B cell (primary cell): ENCODE data around the gene ADAR. TPM values are rescaled to one million over a fixed set of nuclear protein-coding genes. Genes with fewer than 3 reads are reported as not detected.

ENCODE experiments used
- ATAC-seq: fragments of 200-7000 bp; cut with Tn5 transposase; one replicate; pipeline ENCODE4 v1.10.0; 2021; ENCODE audit warnings: low read depth, mild to moderate bottlenecking, moderate number of reproducible peaks, moderate library complexity
- CTCF ChIA-PET: fragments of 350-600 bp; sonication (Branson Sonifier 250); formaldehyde crosslinking; loops from one replicate; lab custom pipeline; 2021; ENCODE audit warnings: antibody characterized with exemption, inconsistent platforms; lab: Charles Lee
- POLR2A ChIA-PET: fragments of 350-600 bp; sonication (Branson Sonifier 250); formaldehyde crosslinking; loops from one replicate; lab custom pipeline; 2021; ENCODE audit warnings: antibody characterized with exemption; lab: Charles Lee
- DNase-seq: peaks from one replicate; pipeline ENCODE4 v3.0.0; 2013
- H2AFZ ChIP-seq: 2 replicates; pipeline ENCODE4 v1.6.1; 2012; ENCODE audit warnings: mild to moderate bottlenecking, low read depth, low read length; ENCODE audit not compliant: insufficient read depth, poor library complexity, severe bottlenecking
- H3K27ac ChIP-seq, 2 donors: 1 replicate in 1 of 2; 2 replicates in 1 of 2; pipeline ENCODE4 v1.5.1; 2012 to 2013; ENCODE audit warnings: low read length in 2 of 2, mild to moderate bottlenecking in 2 of 2, moderate library complexity in 1 of 2
- H3K27me3 ChIP-seq, 4 experiments: fragments of 200-600 bp in 1 of 4; sonication (generic) in 1 of 4; replicated peaks in 1 of 4; 1 replicate in 2 of 4; 2 replicates in 2 of 4; pipeline versions ENCODE4 v1.6.1 to v1.7.0; 2013 to 2016; ENCODE audit warnings: low read length in 3 of 4, mild to moderate bottlenecking in 2 of 4, mixed read lengths in 1 of 4, moderate library complexity in 1 of 4; ENCODE audit not compliant: insufficient read depth in 4 of 4, control insufficient read depth in 3 of 4; ENCODE audit errors: control extremely low read depth in 1 of 4
- H3K36me3 ChIP-seq, 2 experiments: replicated peaks in 1 of 2; 1 replicate in 1 of 2; 2 replicates in 1 of 2; pipeline versions ENCODE4 v1.6.1 to v1.7.1; 2013; ENCODE audit warnings: low read length in 1 of 2; ENCODE audit not compliant: insufficient read depth in 2 of 2, control insufficient read depth in 1 of 2; ENCODE audit errors: control extremely low read depth in 1 of 2, extremely low read depth in 1 of 2
- H3K4me1 ChIP-seq, 2 donors: fragments of 200-600 bp in 1 of 2; sonication (generic) in 1 of 2; 1 replicate in 1 of 2; 2 replicates in 1 of 2; pipeline versions ENCODE4 v1.5.1 to v1.6.1; 2013 to 2017; ENCODE audit warnings: low read length in 2 of 2; ENCODE audit not compliant: control insufficient read depth in 2 of 2, insufficient read depth in 2 of 2
- H3K4me2 ChIP-seq: replicated peaks from 2 replicates; pipeline ENCODE3; 2012; ENCODE audit warnings: mild to moderate bottlenecking, low read depth, low read length; ENCODE audit not compliant: poor library complexity, severe bottlenecking
- H3K4me3 ChIP-seq, 5 experiments: fragments of 200-600 bp in 1 of 5; sonication (generic) in 1 of 5; 1 replicate in 3 of 5; 2 replicates in 2 of 5; pipeline versions ENCODE4 v1.5.1 to v1.7.0; 2011 to 2016; ENCODE audit warnings: low read length in 4 of 5, mild to moderate bottlenecking in 4 of 5, low read depth in 2 of 5, control low read depth in 1 of 5, moderate library complexity in 1 of 5; ENCODE audit not compliant: insufficient read depth in 1 of 5; ENCODE audit errors: control extremely low read depth in 1 of 5, extremely low read depth in 1 of 5
- H3K79me2 ChIP-seq: fragments of 200-600 bp; sonication (generic); one replicate; pipeline ENCODE4 v1.6.0; 2016; ENCODE audit warnings: low read length; ENCODE audit not compliant: control insufficient read depth, insufficient read depth
- H3K9ac ChIP-seq: fragments of 200-600 bp; sonication (generic); 2 replicates; pipeline ENCODE4 v1.6.1; 2017; ENCODE audit warnings: mild to moderate bottlenecking, low read length, moderate library complexity
- H3K9me3 ChIP-seq, 3 donors: one replicate each; pipeline versions ENCODE4 v1.6.1 to v1.7.1; 2013; ENCODE audit warnings: low read length in 2 of 3; ENCODE audit not compliant: control insufficient read depth in 2 of 3, insufficient read depth in 1 of 3; ENCODE audit errors: control extremely low read depth in 1 of 3
- H4K20me1 ChIP-seq: 2 replicates; pipeline ENCODE4 v1.6.0; 2012; ENCODE audit warnings: mild to moderate bottlenecking, low read length; ENCODE audit not compliant: insufficient read depth, control insufficient read depth, poor library complexity, severe bottlenecking
- H3K27ac Mint-ChIP-seq: one replicate; pipeline ENCODE4 v1.8.0; 2021; ENCODE audit warnings: mixed read lengths
- H3K27me3 Mint-ChIP-seq: one replicate; pipeline ENCODE4 v1.8.0; 2021; ENCODE audit warnings: mixed read lengths
- H3K4me1 Mint-ChIP-seq: one replicate; pipeline ENCODE4 v1.8.0; 2021; ENCODE audit warnings: mixed read lengths
- H3K4me3 Mint-ChIP-seq: one replicate; pipeline ENCODE4 v1.8.0; 2021; ENCODE audit warnings: mixed read lengths
- H3K9me3 Mint-ChIP-seq: one replicate; pipeline ENCODE4 v1.8.0; 2022; ENCODE audit warnings: mixed read lengths; ENCODE audit not compliant: insufficient read depth
- EZH2 ChIP-seq: IDR thresholded peaks from 2 replicates; pipeline ENCODE4 v1.6.1; 2012; ENCODE audit warnings: borderline replicate concordance, low read depth, mild to moderate bottlenecking, moderate library complexity, low read length; ENCODE audit not compliant: insufficient read depth, poor library complexity, severe bottlenecking
- WGBS: methylation state at CpG from one replicate; pipeline ENCODE4 v1.1.5; 2013; ENCODE audit warnings: missing lambda C conversion rate; ENCODE audit not compliant: insufficient coverage; 5-methylcytosine and 5-hydroxymethylcytosine counted together
- intact Hi-C: fragments of 100-400 bp; cut with micrococcal nuclease; formaldehyde crosslinking; loops from one replicate; pipeline ENCODE4 v1.10.0; 2022
- polyA plus RNA-seq: library from polyadenylated mRNA; depleted of rRNA; stranded (reverse); fragments of >200 nt; gene quantifications from 2 replicates; pipeline ENCODE4 v1.2.3, GENCODE V29; 2012
- total RNA-seq, 2 donors: library from RNA; stranded (reverse); fragments of 120-200 nt in 1 of 2; gene quantifications; 1 replicate in 1 of 2; 2 replicates in 1 of 2; pipeline versions ENCODE4 v1.2.3 to v1.2.4, GENCODE V29; 2013 to 2022
- TF ChIP-seq, protein P1 (sequence below): fragments of 200-600 bp; IDR thresholded peaks from one replicate; pipeline ENCODE4 v1.8.0; 2022; ENCODE audit warnings: antibody characterized with exemption, mild to moderate bottlenecking

The ADAR gene
- total and polyA plus RNA-seq, 2 donors (not counting 1 experiment from before 2014, with no cell fraction given), result 64.9 to 241 TPM

DNA sequence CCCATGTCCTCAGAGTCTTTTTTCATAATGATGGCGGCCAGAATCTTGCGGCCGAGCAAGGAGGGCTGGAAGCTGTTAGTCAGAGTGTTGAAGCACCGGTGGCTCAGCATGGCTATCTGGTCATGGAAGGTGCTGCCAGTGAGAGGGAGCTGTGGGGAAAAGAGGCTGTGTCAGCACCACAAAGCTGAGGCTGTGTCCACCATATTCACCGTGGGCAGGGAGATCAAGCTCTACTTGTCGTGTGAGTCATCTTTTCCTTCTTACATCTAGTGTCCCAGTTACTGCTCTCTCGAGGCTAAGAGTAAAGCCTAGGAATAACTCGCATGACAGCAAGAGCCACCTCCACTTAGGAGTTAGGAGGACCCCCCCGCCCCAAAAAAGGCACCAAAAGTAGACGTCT, 18.2 kb downstream of the ADAR start:
- Histone ChIP-seq H3K9ac (no peak overlapping the region), H3K27me3 (no peaks in the 10 kb centered on the region), H3K4me2 (no peak overlapping the region), H3K4me1 (peaks cover 0 to 7% of the 10 kb centered on the region in 2 donors), H3K9me3 (no peaks in the 10 kb centered on the region), H3K36me3 (peaks cover 6 to 96% of the 10 kb centered on the region in 2 experiments), H2AFZ (no peak overlapping the region), H3K79me2 (no peaks in the 10 kb centered on the region), H3K4me3 (no peak overlapping the region), H4K20me1 (peaks cover 48% of the 10 kb centered on the region), H3K27ac (no peak overlapping the region)
- Mint-ChIP-seq H3K4me1 (peaks cover 9% of the 10 kb centered on the region), H3K27me3 (no peaks in the 10 kb centered on the region), H3K4me3 (no peak overlapping the region), H3K9me3 (no peaks in the 10 kb centered on the region), H3K27ac (no peak overlapping the region)
- no peak for DNase-seq
- WGBS, result 100% methylated on average over 5 of the region's 10 CpGs
- intact Hi-C loops, result no loop called here
- CTCF ChIA-PET, result interaction anchor here (1.4 to 1.7 kb wide), 2 partner anchors 30 to 31 kb away, joined by 4 read pairs; no protein-coding TSS in a partner anchor
- POLR2A ChIA-PET, result interaction anchor here (0.7 kb wide), 1 partner anchor 255 kb away, joined by 4 read pairs; no protein-coding TSS in a partner anchor
- TF ChIP-seq, protein P1, sequence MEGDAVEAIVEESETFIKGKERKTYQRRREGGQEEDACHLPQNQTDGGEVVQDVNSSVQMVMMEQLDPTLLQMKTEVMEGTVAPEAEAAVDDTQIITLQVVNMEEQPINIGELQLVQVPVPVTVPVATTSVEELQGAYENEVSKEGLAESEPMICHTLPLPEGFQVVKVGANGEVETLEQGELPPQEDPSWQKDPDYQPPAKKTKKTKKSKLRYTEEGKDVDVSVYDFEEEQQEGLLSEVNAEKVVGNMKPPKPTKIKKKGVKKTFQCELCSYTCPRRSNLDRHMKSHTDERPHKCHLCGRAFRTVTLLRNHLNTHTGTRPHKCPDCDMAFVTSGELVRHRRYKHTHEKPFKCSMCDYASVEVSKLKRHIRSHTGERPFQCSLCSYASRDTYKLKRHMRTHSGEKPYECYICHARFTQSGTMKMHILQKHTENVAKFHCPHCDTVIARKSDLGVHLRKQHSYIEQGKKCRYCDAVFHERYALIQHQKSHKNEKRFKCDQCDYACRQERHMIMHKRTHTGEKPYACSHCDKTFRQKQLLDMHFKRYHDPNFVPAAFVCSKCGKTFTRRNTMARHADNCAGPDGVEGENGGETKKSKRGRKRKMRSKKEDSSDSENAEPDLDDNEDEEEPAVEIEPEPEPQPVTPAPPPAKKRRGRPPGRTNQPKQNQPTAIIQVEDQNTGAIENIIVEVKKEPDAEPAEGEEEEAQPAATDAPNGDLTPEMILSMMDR, result no peak
- no peak for TF ChIP-seq EZH2
- ATAC-seq, result no peak

DNA sequence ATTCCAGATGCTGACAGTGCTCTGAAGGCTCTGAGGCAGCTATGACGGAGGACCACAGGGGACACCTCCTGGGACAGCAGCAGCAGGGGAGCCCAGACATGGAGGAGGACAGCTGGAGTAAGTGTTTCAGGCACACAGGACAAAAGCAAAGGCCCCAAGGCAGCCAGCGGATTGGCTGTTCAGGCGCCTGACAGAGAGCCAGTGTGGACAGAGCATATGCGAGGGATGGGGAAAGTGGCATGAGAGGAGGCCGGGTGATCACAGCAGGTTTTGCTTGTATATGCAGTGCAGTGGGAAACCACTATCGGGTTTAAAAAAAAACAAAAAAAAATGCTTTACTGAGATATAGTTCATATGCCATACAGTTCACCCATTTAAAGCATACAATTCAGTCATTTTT, 21.3 kb downstream of the ADAR start:
- H3K27me3 Mint-ChIP-seq, result no peaks in the 10 kb centered on the region
- no peak overlapping the region for H3K27ac Mint-ChIP-seq
- H3K9me3 Mint-ChIP-seq, result no peaks in the 10 kb centered on the region
- Histone ChIP-seq H3K4me3 (no peak overlapping the region), H3K36me3 (peaks cover 10 to 99% of the 10 kb centered on the region in 2 experiments), H3K4me1 (peaks cover 4 to 18% of the 10 kb centered on the region in 2 donors), H3K9me3 (no peaks in the 10 kb centered on the region), H4K20me1 (peaks cover 45% of the 10 kb centered on the region), H3K9ac (no peak overlapping the region), H3K4me2 (no peak overlapping the region), H3K79me2 (no peaks in the 10 kb centered on the region), H3K27ac (no peak overlapping the region), H2AFZ (no peak overlapping the region), H3K27me3 (no peaks in the 10 kb centered on the region)
- intact Hi-C loops, result no loop called here
- ChIA-PET POLR2A (no interaction called here), CTCF (interaction anchor here (0.6 kb wide), 1 partner anchor 510 kb away, joined by 3 read pairs; no protein-coding TSS in a partner anchor)
- 96% methylated on average over 3 of the region's 6 CpGs for WGBS
- H3K4me1 Mint-ChIP-seq, result peaks cover 16% of the 10 kb centered on the region
- TF ChIP-seq, protein P1, result no peak
- ATAC-seq, result no peak
- H3K4me3 Mint-ChIP-seq, result no peak overlapping the region
- DNase-seq, result no peak
